RWPE2 (cell line): ENCODE measurements around the gene ITGA11.

Experiments
- ATAC-seq: fragments of 200-7000 bp; cut with Tn5 transposase; 3 replicates; pipeline ENCODE4 v1.9.1; 2021; ENCODE audit warnings: low read depth
- DNase-seq: peaks from one replicate; pipeline ENCODE4 v3.0.0-alpha.2; 2020; ENCODE audit warnings: low spot score
- H3K27ac ChIP-seq: fragments of 450-650 bp; 2 replicates; pipeline ENCODE4 v1.5.1; 2017; ENCODE audit warnings: mild to moderate bottlenecking; ENCODE audit not compliant: poor library complexity, severe bottlenecking
- H3K27me3 ChIP-seq: fragments of 250-450 bp; sonication (Bioruptor Pico); 2 replicates; pipeline ENCODE4 v1.5.1; 2021; ENCODE audit warnings: mild to moderate bottlenecking, moderate library complexity; ENCODE audit not compliant: insufficient read depth, poor library complexity, severe bottlenecking
- H3K36me3 ChIP-seq: fragments of 250-450 bp; sonication (Bioruptor Pico); 2 replicates; pipeline ENCODE4 v1.5.1; 2020; ENCODE audit warnings: low read depth, mild to moderate bottlenecking, moderate library complexity
- H3K4me1 ChIP-seq: fragments of 250-450 bp; sonication (Bioruptor Pico); 2 replicates; pipeline ENCODE4 v1.5.1; 2021; ENCODE audit warnings: mild to moderate bottlenecking, moderate library complexity; ENCODE audit not compliant: insufficient read depth, poor library complexity, severe bottlenecking
- H3K4me3 ChIP-seq: fragments of 250-450 bp; sonication (Bioruptor Pico); 2 replicates; pipeline ENCODE4 v1.5.1; 2021; ENCODE audit warnings: mild to moderate bottlenecking, moderate library complexity; ENCODE audit not compliant: severe bottlenecking
- H3K9me3 ChIP-seq: fragments of 250-450 bp; sonication (Bioruptor Pico); 2 replicates; pipeline ENCODE4 v1.5.1; 2021; ENCODE audit warnings: mild to moderate bottlenecking, moderate library complexity; ENCODE audit not compliant: severe bottlenecking
- CTCF ChIP-seq: fragments of 450-650 bp; IDR thresholded peaks from one replicate; pipeline ENCODE4 v1.5.1; 2017; ENCODE audit warnings: mild to moderate bottlenecking, moderate library complexity; ENCODE audit not compliant: poor library complexity, severe bottlenecking

The ITGA11 gene

GRCh38 chr15:68367226-68367625 lies 64.7 kb downstream of the ITGA11 start:
- Histone ChIP-seq H3K36me3 (no peaks in the 10 kb centered on the region), H3K27ac (no peak overlapping the region), H3K4me1 (no peaks in the 10 kb centered on the region), H3K9me3 (no peaks in the 10 kb centered on the region), H3K27me3 (no peaks in the 10 kb centered on the region), H3K4me3 (no peak overlapping the region)
- DNase-seq (no peak), ATAC-seq (no peak; the same call in 2 of the 3 replicates)
- TF ChIP-seq CTCF: no peak

DNA sequence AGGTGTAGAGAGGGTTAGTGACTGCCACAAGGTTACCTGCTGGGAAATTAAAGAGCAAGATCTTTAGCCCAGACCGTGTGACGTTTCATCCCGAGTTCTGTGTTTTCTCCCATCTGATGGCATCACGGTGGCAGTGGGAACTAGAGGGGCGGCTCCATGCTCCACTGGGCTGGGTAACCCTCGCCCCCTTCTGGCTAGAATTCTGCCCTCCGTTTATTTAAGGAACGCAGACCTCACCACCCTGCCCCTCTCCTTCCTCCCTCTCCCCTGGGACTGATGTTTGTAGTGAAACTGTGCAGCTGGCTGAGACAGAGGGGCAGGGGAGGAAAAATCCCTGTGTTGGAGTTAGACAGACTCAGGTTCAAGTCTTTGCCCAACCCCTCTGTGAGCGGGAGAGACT lies 65.6 kb downstream of the ITGA11 start:
- Histone ChIP-seq H3K36me3 (no peaks in the 10 kb centered on the region), H3K4me1 (no peaks in the 10 kb centered on the region), H3K27me3 (no peaks in the 10 kb centered on the region), H3K9me3 (no peaks in the 10 kb centered on the region), H3K27ac (no peak overlapping the region), H3K4me3 (no peak overlapping the region)
- DNase-seq (no peak), ATAC-seq (no peak)
- TF ChIP-seq CTCF: no peak

DNA sequence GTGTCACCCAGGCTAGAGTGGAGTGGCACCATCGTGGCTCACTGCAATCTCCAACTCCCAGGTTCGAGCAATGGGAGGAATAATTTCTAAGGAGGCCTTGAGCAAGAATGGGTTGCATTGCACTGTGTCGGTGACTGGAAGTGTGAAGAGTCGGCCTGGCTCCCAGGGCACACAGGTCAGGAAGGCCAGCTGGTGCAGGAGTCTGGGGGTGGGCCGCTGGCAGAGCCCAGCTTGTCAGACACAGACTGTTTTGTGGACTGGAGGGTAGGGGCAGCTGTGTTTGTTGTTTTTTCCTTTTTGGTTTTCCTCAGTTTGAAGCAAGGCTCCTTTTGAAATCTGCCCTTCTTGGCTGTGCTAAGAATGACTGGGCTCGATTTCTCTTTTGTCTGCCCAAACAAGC lies 66.2 kb downstream of the ITGA11 start:
- Histone ChIP-seq H3K4me1 (no peaks in the 10 kb centered on the region), H3K27ac (no peak overlapping the region), H3K9me3 (no peaks in the 10 kb centered on the region), H3K27me3 (no peaks in the 10 kb centered on the region), H3K36me3 (no peaks in the 10 kb centered on the region), H3K4me3 (no peak overlapping the region)
- DNase-seq: no peak
- TF ChIP-seq CTCF: no peak
- ATAC-seq: no peak

GRCh38 chr15:68365140-68365745 lies 66.7 kb downstream of the ITGA11 start:
- H3K27me3 ChIP-seq: no peaks in the 10 kb centered on the region
- TF ChIP-seq CTCF: no peak
- 0 out of 3 replicates have a peak, but pooled peaks have one; percentile 22 for ATAC-seq
- no peaks in the 10 kb centered on the region for H3K36me3 ChIP-seq
- no peaks in the 10 kb centered on the region for H3K4me1 ChIP-seq
- H3K4me3 ChIP-seq: no peak overlapping the region
- H3K9me3 ChIP-seq: no peaks in the 10 kb centered on the region
- no peak overlapping the region for H3K27ac ChIP-seq
- DNase-seq: no peak

DNA sequence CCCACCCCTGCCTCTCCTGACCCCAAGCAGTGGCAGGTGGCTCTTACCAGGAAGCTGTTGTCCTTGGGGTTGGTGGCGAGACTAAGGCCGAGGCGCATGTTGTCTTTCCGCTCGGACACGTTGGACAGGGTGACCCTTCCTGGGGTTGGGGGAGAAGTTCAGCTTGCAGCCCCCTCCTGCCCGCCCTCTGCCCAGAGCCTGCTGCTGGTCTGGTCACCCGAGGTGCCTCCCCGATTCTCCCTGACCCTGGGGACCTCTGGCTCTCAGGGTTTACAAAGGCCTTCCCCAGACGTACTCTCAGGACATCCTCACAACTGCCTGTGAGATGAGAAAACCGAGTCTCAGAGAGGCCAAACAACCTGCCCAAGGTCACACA lies 67.3 kb downstream of the ITGA11 start:
- Histone ChIP-seq H3K27ac (no peak overlapping the region), H3K27me3 (no peaks in the 10 kb centered on the region)

More for the DNA sequence above, 67.3 kb downstream of the ITGA11 start:
- Histone ChIP-seq H3K4me1 (no peaks in the 10 kb centered on the region), H3K4me3 (no peak overlapping the region), H3K36me3 (no peaks in the 10 kb centered on the region), H3K9me3 (no peaks in the 10 kb centered on the region)
- no peak for DNase-seq
- TF ChIP-seq CTCF: no peak
- ATAC-seq: no peak
